Thymus (tissue), 11 donors: ENCODE measurements around the gene ABHD3. TPM values are rescaled to one million over a fixed set of nuclear protein-coding genes. Genes with fewer than 3 reads are reported as not detected.
"Not testable (repeated sequence)": the region's sequence is repeated elsewhere in the genome, so short reads cannot be mapped to it uniquely, and the experiment has no call there.

ENCODE experiments used
- DNase-seq, 9 donors: peaks; one replicate each; pipeline ENCODE4 v3.0.0-alpha.2; 2013; ENCODE audit warnings: low spot score in 9 of 9, low read depth in 6 of 9, missing footprints in 1 of 9
- H3K27ac ChIP-seq, 2 donors: one replicate each; pipeline ENCODE4 v1.5.1; 2013; ENCODE audit warnings: control low read depth in 1 of 2, low read depth in 1 of 2, low read length in 1 of 2, mild to moderate bottlenecking in 1 of 2, moderate library complexity in 1 of 2
- H3K27me3 ChIP-seq, 2 donors: one replicate each; pipeline ENCODE4 v1.5.1; 2013; ENCODE audit warnings: low read length in 1 of 2; ENCODE audit not compliant: control insufficient read depth in 2 of 2, insufficient read depth in 1 of 2
- H3K36me3 ChIP-seq, 2 donors: one replicate each; pipeline ENCODE4 v1.5.1; 2013; ENCODE audit warnings: low read length in 1 of 2, mild to moderate bottlenecking in 1 of 2, moderate library complexity in 1 of 2; ENCODE audit not compliant: control insufficient read depth in 2 of 2, insufficient read depth in 2 of 2
- H3K4me1 ChIP-seq, 2 donors: one replicate each; pipeline ENCODE4 v1.5.1; 2013; ENCODE audit warnings: low read length in 2 of 2; ENCODE audit not compliant: control insufficient read depth in 2 of 2, insufficient read depth in 2 of 2
- H3K4me3 ChIP-seq, 2 donors: one replicate each; pipeline ENCODE4 v1.5.1; 2013; ENCODE audit warnings: low read length in 2 of 2, control low read depth in 1 of 2, mild to moderate bottlenecking in 1 of 2
- H3K9me3 ChIP-seq, 2 donors: one replicate each; pipeline ENCODE4 v1.5.1; 2013; ENCODE audit warnings: low read length in 1 of 2, mild to moderate bottlenecking in 1 of 2; ENCODE audit not compliant: control insufficient read depth in 2 of 2, insufficient read depth in 1 of 2
- WGBS: extraction: QIAGEN DNeasy Blood & Tissue Kit; methylation state at CpG from one replicate; pipeline ENCODE4 v1.1.7; 2013; 5-methylcytosine and 5-hydroxymethylcytosine counted together
- polyA plus RNA-seq: library from polyadenylated mRNA; stranded (reverse); fragments of 200-250 nt; gene quantifications from one replicate; pipeline ENCODE4 v1.2.3, GENCODE V29; 2013
- total RNA-seq: library from RNA; stranded (reverse); fragments of 120-200 nt; gene quantifications from one replicate; pipeline ENCODE4 v1.2.4, GENCODE V29; 2013
- donor health status: healthy.

Gene ABHD3
- total and polyA plus RNA-seq, 2 donors, result 25.7 to 77.9 TPM

DNA sequence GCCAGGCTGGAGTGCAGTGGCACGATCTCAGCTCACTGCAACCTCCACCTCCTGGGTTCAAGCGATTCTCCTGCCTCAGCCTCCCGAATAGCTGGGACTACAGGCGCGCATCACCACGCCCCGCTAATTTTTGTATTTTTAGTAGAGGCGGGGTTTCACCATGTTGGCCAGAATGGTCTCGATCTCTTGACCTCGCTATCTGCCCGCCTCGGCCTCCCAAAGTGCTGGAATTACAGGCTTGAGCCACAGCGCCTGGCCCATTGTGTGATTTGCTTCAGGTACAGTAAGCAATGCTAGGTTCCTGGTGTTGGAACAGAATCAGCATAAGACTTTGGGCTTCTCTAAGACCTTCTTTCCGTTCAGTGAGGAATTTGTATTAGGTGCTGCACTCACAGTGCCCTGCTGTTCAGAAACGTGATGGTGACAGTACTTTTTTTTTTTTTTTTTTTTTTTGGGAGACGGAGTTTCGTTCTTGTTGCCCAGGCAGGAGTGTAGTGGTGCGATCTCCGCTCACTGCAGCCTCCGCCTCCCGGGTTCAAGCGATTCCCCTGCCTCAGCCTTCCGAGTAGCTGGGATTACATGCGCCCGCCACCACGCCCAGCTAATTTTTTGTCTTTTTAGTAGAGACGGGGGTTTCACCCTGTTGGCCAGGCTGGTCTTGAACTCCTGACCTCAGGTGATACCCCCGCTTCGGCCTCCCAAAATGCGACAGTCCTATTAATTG is 93.0 kb downstream of the ABHD3 start:
- H3K36me3 ChIP-seq, H3K9me3 ChIP-seq, DNase-seq, H3K4me1 ChIP-seq, H3K27me3 ChIP-seq, H3K27ac ChIP-seq: not testable (repeated sequence)
- peak overlapping the region; percentile 92 to 98 for H3K4me3 ChIP-seq
- WGBS, result 69% methylated on average over 30 of the region's 30 CpGs

DNA sequence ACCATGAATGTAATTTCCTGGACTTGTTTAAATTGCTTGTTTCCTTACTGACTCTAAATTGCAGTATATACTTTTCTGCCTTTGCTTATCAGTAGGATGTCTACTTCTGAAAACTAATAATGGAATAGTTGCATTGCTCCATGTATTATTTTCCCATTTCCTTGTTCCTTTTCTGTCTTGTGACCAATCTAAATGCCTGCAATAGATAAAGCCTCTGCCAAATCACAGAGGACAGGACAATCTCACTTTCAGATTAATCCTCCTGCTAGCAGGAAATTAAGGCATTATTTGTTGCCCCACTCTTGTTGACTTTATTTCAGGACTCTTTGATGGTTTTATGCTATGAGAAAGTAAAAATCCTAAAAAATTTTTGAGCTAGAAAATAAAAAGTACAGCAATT is 99.4 kb downstream of the ABHD3 start:
- H3K4me1 ChIP-seq, result peaks cover 0 to 5% of the 10 kb centered on the region in 2 donors
- H3K36me3 ChIP-seq, result no peaks in the 10 kb centered on the region
- H3K4me3 ChIP-seq, result no peak overlapping the region
- no peaks in the 10 kb centered on the region for H3K27me3 ChIP-seq
- no peaks in the 10 kb centered on the region for H3K9me3 ChIP-seq
- H3K27ac ChIP-seq, result no peak overlapping the region
- DNase-seq, result no peak

DNA sequence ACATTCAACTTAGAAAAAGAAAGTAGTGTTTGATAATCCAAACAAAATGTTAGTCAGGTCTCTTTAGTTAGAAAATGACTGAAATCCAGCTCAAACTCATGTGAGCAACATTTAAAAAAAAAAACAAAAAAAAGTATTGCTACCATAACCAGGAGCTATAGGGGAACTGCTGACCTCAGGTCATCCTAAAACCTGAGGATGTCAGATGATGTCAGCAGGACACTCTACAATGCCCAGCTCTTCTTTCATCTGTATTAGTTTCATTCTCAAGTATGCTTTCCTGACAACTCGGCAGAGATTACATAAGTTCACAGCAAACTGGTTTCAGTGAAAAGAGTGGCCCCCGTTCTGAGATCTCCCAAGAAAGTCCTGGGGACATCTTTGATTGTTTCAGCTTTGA is 99.9 kb downstream of the ABHD3 start:
- no peaks in the 10 kb centered on the region for H3K27me3 ChIP-seq
- no peak overlapping the region for H3K27ac ChIP-seq
- WGBS, result 91% methylated on average over 2 of the region's 2 CpGs
- DNase-seq, result no peak
- H3K36me3 ChIP-seq, result no peaks in the 10 kb centered on the region
- H3K9me3 ChIP-seq, result no peaks in the 10 kb centered on the region
- H3K4me1 ChIP-seq, result peaks cover 0 to 5% of the 10 kb centered on the region in 2 donors
- no peak overlapping the region for H3K4me3 ChIP-seq

DNA sequence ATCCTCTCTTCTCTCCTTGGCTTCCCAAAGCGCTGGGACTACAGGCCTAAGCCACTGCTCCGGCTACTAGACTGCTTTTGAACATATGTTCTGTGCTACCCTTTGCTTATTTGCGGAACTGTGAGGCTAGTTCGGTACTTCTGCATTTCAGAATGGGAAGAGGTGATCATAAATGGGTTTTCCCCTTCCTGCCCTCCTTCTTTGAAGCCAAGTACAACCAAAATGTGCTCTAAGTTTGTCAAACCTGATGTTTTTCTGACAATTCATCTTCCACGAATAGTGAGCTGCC is 102.3 kb downstream of the ABHD3 start:
- WGBS, result 29% methylated on average over 5 of the region's 5 CpGs
- Histone ChIP-seq H3K9me3 (no peaks in the 10 kb centered on the region), H3K27ac (peak overlapping the region in 1 of 2 donors; percentile 42), H3K4me1 (peaks cover 9 to 11% of the 10 kb centered on the region in 2 donors), H3K36me3 (no peaks in the 10 kb centered on the region), H3K27me3 (no peaks in the 10 kb centered on the region), H3K4me3 (no peak overlapping the region)
- DNase-seq, result peak in 1 of 9 donors; percentile 25

Other genes with a start within 250 kb of the ABHD3 start
- gene ESCO1, start 104.1 kb downstream of the ABHD3 start, total RNA-seq, result 28.5 TPM
- gene ESCO1, start 104.1 kb downstream of the ABHD3 start, polyA plus RNA-seq, result 31.0 TPM
- gene SNRPD1, start 92.5 kb downstream of the ABHD3 start, total RNA-seq, result 165 TPM
- 27.7 TPM for gene SNRPD1, start 92.5 kb downstream of the ABHD3 start, polyA plus RNA-seq
- gene MIB1, start 36.0 kb upstream of the ABHD3 start, total RNA-seq, result 33.2 TPM
- 8.8 TPM for gene MIB1, start 36.0 kb upstream of the ABHD3 start, polyA plus RNA-seq